HG02981 (cell line): ENCODE measurements around the gene HCST.
"Not testable (repeated sequence)": the region's sequence is repeated elsewhere in the genome, so short reads cannot be mapped to it uniquely, and the experiment has no call there.

Experiments used
- ATAC-seq: cut with Tn5 transposase; IDR thresholded peaks from one replicate; pipeline ENCODE4 v1.9.1; 2021; ENCODE audit warnings: mild to moderate bottlenecking, moderate library complexity; ENCODE audit not compliant: unreplicated experiment

Gene HCST

DNA sequence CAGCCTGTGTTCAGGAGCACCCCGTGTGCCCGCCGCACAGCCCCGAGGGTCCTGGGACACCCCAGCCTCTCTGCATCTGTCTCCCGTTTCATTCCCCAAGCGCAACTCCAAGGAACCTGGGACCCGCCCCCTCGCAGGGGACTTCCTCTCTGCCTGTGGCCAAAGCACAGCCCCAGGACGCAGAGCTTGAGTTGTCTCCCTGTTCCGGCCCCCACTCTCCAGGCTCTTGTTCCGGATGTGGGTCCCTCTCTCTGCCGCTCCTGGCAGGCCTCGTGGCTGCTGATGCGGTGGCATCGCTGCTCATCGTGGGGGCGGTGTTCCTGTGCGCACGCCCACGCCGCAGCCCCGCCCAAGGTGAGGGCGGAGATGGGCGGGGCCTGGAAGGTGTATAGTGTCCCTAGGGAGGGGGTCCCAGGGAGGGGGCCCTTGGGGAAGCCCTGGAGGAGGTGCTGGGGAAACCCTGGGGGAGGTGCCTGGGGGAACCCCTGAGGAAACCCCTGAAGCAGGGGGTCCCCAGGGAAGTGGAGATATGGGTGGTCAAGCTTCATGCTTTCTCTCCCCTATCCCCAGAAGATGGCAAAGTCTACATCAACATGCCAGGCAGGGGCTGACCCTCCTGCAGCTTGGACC is 1.3 kb downstream of the HCST start:
- ATAC-seq: peak; percentile 42

DNA sequence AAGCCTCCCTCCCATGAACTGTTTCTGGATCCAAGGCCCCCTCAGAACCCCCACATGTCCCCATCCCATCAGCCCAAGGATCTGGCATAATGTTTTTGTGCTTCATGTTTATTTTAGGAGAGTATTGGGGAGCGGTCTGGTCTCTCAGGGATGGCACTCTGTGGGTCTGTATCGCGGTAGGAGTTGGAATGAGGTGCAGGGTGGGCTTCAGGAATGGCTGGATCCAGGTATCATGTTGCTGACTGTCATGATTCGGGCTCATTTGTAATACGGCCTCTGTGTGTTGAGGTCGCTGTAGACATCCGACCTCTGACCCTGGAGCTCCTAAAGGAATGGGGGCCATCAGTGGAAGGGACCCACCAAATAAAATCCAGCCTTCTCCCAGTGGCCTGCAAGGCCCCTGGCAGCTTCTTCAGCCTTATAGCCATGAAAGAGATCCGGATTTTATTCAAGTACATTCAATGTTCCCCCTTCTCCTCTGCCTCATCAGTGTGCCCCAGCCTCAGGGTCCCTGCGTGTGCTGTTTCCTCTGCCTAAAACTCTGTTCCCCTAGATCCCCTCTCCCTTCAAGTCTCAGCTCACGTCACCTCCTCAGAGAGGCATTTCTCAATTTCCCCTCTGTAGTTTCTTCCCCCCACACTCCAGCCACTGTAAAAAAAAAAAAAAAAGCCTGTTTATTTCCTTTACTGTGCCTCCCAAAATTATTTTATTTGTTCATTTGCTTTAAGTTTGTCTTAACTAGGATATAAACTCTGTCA is 2.2 kb downstream of the HCST start:
- no peak for ATAC-seq

DNA sequence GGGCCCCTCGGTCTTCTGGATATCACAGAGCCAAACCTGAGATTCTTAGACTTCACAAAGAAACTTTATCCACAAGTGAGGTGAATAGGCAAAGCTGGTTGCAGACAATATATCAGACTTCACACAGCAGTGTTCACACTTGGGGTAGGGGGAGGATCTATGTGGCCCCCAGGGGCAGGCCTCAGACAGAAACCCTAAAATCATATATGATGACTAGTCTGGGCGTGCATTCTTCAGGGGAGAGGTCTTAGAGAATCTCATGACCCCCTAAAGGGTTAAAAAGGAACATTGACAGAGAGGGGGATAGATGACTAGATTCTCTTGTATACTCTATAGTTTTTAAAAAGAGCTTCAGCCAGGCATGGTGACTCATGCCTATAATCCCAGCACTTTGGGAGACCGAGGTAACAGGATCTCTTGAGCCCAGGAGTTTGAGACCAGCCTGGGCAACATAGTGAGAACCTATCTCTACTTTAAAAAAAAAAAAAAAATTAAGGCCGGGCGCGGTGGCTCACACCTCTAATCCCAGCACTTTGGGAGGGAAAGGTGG is 2.9 kb downstream of the HCST start:
- ATAC-seq: no peak

DNA sequence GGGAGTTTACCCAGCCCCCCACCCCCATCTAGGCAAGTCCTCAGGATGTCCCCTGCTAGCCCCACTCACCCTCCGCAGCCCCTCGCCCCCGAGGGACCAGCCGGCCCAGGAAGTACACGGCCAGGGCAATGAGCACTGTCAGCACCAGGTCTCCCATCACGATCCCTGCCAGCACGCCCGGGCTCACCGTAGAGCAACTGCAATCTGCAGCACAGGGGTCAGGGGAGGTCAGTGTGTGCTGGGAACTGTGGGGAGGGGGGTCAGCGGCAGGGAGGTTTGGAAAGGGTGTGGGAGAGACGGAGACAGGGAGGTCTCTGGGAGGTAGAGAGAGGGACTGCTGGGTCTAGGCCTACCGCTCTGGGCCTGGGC is 5.0 kb downstream of the HCST start:
- no peak for ATAC-seq

DNA sequence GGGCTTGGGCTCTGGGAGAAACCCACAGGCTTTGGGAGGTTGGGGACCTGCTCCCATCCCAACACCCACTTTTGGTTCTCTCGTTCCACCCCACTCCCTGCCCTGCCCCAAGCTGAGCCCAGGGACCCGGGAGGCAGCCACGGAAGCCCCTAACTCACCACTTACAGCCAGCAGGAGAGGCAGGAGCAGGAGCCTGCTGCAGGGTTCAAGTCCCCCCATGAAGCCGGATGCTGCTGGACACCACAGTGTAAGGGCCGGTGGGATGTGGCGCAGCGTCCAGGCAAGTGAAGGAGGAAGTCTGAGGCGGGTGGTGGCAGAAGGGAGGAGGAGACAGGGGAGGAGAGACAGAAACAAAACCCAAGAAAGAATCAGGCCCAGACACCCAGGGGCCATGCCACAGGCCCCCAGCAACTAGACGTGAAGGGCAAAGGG is 5.7 kb downstream of the HCST start, which contains the start of gene TYROBP:
Gene TYROBP, minus strand, starts transcription at position 286 of the 432 bp plus-strand sequence. Its CDS starts 67 bp downstream, at position 219.
- ATAC-seq: no peak

DNA sequence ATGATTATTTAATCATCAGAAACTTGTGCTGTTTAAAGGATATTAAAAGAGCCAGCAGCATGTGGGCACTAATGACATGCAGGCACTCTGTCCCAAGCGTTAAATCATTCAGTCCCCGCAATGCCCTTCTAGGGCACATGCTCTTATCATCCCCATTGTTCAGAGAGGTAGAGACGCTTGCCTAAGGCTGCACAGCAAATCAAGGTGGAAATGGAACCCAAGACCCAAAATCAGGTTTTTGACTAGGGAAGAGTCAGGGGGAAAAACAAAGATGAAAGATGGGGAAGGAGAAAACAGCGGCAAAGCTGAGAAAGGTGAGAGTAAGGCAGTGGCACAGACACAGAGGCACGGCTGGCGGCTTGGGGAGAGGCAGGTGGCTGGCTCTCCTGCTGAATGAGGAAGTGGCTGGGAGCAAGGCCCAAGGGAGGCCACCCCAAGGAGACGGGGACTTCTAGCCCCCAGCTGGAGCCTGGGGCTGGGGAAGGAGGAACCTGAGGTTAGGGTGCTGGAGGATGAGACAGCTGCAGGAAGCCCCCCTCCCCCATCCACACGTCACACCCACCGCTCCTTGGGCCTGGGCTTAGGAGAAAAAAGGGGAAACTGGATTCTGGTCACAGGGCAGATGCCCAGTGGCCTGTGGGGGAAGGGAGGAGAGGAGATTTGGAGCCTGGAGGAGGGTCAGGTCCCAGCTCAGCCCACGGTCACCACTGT is 6.8 kb downstream of the HCST start:
- ATAC-seq: no peak

DNA sequence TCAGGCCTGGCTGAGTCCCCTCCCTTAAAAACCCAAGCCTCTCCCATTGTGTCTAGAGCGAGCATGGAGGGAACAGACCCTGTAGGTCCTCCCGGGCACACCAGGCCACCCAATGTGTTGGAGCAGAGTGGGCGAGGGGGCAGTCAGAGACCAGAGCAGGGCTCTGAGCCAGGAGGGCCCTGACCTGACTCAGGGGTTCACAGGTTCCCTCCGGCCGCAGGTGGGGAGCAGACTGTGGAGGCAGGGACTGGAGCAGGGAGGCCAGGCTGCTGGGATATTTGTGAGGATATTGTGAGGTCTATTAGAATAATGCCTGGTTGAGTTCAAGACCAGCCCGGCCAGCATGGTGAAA is 7.3 kb downstream of the HCST start:
- no peak for ATAC-seq

DNA sequence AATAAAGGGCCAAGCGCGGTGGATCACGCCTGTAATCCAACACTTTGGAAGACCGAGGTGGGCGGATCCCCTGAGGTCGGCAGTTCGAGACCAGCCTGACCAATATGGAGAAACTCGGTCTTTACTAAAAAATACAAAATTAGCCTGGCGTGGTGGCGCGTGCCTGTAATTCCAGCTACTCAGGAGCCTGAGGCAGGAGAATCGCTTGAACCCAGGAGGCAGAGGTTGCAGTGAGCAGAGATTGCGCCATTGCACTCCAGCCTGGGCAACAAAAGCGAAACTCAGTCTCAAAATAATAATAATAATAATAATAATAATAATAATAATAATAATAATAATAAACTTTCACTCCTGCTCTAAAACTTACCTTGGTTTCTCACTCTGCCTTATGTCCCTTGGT is 8.0 kb downstream of the HCST start:
- not testable (repeated sequence) for ATAC-seq

DNA sequence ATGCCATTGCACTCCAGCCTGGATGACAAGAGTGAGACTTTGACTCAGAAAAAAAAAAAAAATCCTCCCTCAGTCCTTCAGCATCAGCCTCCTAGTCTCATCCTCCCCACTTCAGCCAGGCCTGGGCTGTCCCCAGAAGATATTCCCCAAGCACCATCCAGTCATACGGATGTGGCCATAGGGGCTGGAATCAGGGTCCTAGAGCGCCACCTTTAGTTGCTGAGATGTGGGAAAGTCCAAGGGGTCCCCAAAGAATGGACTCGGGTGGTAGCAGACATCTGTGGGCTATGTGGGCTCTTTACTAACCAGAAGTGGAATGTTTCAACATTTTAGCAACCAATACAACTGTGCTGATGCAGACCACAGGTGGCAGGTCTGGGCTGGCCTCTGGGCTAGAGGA is 8.8 kb downstream of the HCST start:
- no peak for ATAC-seq

DNA sequence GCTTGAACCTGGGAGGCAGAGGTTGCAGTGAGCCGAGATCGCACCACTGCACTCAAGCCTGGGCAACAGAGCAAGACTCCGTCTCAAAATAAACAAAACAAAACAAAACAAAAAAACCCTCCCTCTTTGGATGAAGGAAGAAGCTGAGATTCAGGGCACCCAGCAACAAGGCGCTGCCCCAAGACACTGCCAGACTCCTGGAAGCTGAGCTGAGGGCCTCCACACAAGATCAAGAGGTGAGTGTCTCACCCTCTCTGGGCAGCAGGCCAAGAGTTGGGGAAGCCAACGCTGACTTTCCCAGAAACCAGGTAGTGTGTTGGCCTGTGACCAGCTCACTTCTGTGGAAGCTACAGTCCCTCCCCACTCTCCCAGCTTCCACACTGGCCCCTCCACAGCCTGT is 9.5 kb downstream of the HCST start:
- no peak for ATAC-seq

DNA sequence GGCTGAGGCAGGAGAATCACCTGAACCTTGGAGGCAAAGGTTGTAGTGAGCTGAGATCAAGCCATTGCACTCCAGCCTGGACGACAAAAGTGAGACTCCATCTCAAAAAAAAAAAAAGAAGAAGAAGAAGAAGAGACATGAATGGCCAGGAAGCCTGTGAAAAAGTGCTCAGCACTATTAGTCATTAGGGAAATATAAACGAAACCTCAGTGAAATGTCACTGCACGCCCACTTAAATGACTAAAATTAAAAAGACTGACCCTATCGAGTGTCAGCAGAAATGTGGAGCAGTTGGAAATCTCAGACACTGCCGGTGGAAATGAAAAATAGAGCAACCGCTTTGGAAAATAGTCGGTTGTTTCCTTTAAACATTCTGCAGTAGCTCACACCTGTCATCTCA is 11.3 kb downstream of the HCST start:
- no peak for ATAC-seq

DNA sequence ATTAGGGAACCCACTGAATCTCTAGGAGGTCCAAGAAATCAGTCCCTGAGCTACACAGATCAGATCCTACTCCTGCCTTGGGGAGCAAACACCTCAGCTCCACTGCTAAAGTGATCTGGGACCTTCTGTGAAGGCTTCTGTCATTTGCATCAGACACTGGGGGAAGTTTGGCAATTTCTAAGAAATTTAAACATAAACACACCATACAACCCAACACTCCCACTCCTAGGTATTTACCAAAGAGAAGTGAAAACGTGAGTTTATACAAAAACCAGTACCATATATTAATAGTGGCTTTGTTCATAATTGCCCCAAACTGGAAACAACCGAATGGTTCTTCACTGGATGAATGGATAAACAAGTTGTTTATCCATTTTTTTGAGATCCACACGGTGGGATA is 13.1 kb downstream of the HCST start:
- ATAC-seq: no peak

DNA sequence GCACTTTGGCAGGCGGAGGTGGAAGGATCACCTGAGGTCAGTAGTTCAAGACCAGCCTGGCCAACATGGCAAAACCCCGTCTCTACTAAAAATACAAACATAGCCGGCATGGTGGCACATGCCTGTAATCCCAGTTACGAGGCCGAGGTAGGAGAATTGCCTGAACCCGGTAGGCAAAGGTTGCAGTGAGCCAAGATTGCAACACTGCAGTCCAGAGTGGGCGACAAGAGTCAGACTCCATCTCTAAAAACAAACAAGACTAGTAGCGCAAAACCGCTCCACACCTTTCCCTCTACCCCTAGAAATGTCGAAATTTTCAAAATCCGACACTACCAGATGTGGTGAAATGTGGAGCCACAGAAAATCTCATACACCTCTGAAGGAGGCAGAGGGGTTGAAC is 17.0 kb downstream of the HCST start:
- ATAC-seq: no peak

DNA sequence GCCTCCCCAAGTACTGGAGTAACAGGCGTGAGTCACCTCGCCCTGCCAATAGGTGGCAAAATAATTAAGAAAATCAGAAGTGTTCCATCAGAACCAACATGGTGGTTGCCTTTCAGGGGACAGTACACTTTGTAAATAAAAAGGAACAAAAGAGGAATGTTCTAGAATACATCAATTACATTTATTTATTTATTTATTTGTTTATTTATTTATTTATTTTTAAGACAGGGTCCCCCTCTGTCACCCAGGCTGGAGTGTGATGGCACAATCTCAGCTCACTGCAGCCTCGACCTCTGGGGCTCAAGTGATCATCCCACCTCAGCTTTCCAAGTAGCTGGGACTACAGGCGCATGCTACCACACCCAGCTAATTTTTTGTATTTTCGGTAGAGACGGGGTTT is 18.7 kb downstream of the HCST start:
- no peak for ATAC-seq

DNA sequence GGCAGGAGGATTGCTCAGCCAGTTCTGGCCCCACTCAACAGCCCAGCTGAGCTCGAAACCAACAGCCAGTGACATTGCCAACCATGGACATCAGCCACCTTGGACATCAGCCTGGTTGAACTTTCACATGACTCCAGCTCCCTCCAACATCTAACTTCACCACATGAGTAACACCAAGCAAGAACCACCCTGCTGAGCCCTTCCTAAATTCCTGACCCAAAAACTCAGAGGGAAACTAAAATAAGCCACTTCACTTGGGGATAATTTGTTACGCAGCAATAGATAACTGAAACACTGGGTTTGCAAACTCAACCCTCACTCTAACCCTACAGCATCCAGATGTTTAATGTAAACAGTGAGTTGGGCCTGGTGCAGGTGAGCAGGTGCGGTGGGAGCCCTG is 23.2 kb downstream of the HCST start:
- ATAC-seq: no peak

DNA sequence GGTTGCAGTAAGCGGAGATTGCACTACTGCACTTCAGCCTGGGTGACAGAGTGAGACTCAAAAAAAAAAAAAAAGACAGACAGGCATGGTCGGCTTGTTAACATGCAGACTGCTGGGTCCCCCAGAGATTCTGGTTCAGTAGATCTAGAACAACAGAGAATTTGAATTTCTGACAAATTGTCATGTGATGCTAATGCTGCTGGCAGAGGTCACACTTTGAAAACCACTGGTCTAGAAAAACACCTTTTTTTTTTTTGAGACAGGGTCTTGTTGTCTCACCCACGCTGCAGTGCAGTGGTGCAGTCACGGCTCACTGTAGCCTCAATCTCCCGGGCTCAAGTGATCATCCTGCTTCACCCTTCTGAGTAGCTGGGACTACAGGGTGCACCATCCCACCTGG is 26.2 kb downstream of the HCST start:
- ATAC-seq: no peak

DNA sequence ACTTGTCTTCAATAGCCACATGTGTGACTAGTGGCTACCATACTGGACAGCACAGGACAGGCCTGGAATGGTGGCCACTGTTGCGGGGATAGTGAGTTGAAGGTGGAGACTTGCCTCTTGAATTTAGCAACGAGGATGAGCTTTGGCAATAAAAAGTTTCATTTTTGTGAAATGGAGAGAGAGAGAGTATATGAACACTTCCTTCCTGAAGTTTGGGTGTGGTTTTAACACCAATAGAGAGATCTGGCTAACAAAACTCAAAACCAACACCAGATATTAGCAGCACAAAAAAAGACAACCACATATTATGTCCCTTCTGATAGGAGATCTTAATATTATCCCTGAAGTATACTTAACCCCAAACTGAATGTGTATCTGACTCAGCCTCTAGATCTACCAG is 27.5 kb downstream of the HCST start:
- ATAC-seq: no peak

DNA sequence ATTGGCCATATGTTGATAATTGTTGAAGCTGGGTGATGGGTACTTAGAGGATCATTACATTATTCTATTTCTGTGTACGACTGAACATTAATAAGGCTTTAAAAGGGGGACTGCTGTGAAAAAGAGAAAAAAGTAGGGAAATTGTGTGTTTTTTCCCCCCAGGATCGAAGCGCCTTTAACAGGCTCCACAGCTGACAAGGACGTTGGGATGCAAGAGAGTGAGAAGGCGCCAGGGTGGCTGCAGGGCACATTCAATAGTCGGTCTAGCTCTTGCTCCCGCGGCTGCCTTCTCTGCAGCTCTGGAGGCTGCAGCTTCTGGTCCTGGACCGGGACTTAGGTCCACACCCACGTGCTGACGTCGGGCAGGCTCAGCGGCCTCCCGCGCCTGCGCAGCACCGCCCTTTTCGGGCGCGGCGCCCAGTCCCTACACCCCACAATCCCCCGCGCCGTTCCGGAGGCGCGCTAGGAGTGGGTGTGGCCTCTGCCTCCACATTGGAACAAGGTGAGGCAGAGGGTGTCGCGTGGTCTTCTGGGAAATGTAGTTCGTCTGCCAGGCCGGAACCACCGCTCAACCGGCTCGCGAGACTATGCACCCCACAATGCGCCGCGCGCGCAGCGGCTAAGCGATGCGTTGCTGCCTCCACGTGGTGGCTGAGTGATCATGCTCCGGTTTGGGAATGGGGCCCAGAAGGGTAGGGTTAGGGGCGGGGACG is 29.0 kb downstream of the HCST start:
- peak; percentile 93 for ATAC-seq

DNA sequence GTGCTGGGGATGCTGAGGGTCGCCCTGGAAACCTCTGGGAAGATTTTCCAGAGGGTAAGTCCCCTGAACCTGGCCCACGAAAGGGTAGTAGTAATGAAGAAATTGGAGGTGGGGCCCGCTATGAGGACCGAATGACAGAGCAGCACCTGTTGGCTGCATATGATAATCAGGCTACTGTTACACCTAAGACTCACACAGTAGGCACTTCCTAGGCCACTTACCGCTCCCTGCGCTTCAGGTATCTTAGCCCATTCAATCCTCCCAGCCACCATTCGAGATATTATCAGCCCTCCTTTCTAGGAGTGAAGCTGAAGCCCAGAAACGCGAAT is 29.5 kb downstream of the HCST start:
- ATAC-seq: no peak

DNA sequence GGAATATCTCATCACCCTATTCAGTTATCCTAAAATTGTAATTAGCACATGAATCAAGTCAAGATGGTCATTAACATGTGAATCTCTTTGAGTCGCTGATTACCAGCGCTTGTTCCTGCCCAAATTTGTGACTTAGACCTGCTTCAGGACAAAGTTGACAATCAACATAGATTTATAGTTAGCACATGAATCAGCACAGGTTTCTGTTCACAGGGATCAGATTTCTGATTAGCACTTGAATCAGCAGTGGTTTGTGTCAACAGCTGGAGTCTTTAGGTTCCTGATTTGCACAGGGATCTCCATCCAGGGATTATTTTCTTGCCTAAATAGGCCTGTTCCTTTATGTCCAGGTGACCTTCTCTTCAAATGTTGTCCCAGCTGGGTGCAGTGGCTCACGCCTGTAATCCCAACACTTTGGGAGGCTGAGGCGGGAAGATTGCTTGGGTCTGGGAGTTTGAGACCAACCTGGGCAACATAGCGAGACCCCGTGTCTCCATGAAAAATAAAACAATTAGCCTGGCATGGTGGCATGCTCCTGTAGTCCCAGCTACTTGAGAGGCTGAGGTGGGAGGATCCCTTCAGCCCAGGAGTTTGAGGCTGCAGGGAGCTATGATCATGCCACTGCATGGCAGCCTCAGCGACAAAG is 30.1 kb downstream of the HCST start:
- no peak for ATAC-seq
